IMR-90 (cell line): ENCODE data around the gene KMT2E. TPM values are rescaled to one million over a fixed set of nuclear protein-coding genes. Genes with fewer than 3 reads are reported as not detected.

Experiments used
- ATAC-seq: fragments of 200-7000 bp; cut with Tn5 transposase; 2 replicates; pipeline ENCODE4 v1.9.1; 2020; ENCODE audit warnings: low read depth, mild to moderate bottlenecking, moderate library complexity
- BruUV-seq: library from RNA; stranded (reverse); fragments of 400-500 nt; replicated peaks from 2 replicates; lab custom pipeline; 2021; lab: Mats Ljungman, UMichigan
- CTCF ChIA-PET: fragments of 300-600 bp; formaldehyde crosslinking; extraction: SDS; loops from one replicate; lab custom pipeline; 2021; ENCODE audit warnings: antibody characterized with exemption; lab: Yijun Ruan, JAX
- POLR2A ChIA-PET: fragments of 300-600 bp; sonication (Branson Sonifier 250); formaldehyde crosslinking; loops from one replicate; lab custom pipeline; 2022; ENCODE audit warnings: antibody characterized with exemption; ENCODE audit not compliant: unreplicated experiment; lab: Charles Lee
- DNase-seq: peaks from one replicate; pipeline ENCODE4 v3.0.0; 2013
- H2AFZ ChIP-seq: replicated peaks from 2 replicates; pipeline ENCODE3; 2013; ENCODE audit warnings: low read length, mild to moderate bottlenecking; ENCODE audit not compliant: poor library complexity
- H2AK5ac ChIP-seq: 2 replicates; pipeline ENCODE4 v1.6.1; 2013; ENCODE audit warnings: low read depth, low read length, inconsistent platforms
- H2AK9ac ChIP-seq: replicated peaks from 2 replicates; pipeline ENCODE3; 2013; ENCODE audit warnings: mild to moderate bottlenecking, low read depth, low read length, moderate library complexity; ENCODE audit not compliant: poor library complexity
- H2BK120ac ChIP-seq: 2 replicates; pipeline ENCODE4 v1.6.1; 2013; ENCODE audit warnings: low read depth, low read length, inconsistent platforms
- H2BK15ac ChIP-seq: 3 replicates; pipeline ENCODE4 v1.6.1; 2013; ENCODE audit warnings: low read depth, low read length, inconsistent platforms
- H2BK20ac ChIP-seq: 2 replicates; pipeline ENCODE4 v1.6.1; 2013; ENCODE audit warnings: low read depth, mild to moderate bottlenecking, inconsistent platforms, low read length, moderate library complexity
- H2BK5ac ChIP-seq: 2 replicates; pipeline ENCODE4 v1.6.1; 2013; ENCODE audit warnings: mild to moderate bottlenecking, low read depth, low read length, inconsistent platforms; ENCODE audit not compliant: poor library complexity, severe bottlenecking
- H3K14ac ChIP-seq: replicated peaks from 2 replicates; pipeline ENCODE4 v1.6.1; 2013; ENCODE audit warnings: low read depth, low read length, inconsistent platforms
- H3K18ac ChIP-seq: 2 replicates; pipeline ENCODE4 v1.6.1; 2013; ENCODE audit warnings: low read depth, low read length, control low read depth
- H3K23ac ChIP-seq: 2 replicates; pipeline ENCODE4 v1.6.1; 2013; ENCODE audit warnings: low read depth, low read length, inconsistent platforms
- H3K27ac ChIP-seq: 2 replicates; pipeline ENCODE4 v1.5.1; 2013; ENCODE audit warnings: mild to moderate bottlenecking, control low read depth, low read length; ENCODE audit not compliant: insufficient read depth
- H3K27me3 ChIP-seq: 2 replicates; pipeline ENCODE4 v1.6.1; 2013; ENCODE audit warnings: low read length; ENCODE audit not compliant: control insufficient read depth, insufficient read depth
- H3K36me3 ChIP-seq: 2 replicates; pipeline ENCODE4 v1.6.1; 2013; ENCODE audit warnings: low read length, mixed read lengths; ENCODE audit not compliant: control insufficient read depth, insufficient read depth
- H3K4ac ChIP-seq: 2 replicates; pipeline ENCODE4 v1.6.1; 2013; ENCODE audit warnings: low read depth, low read length, inconsistent platforms
- H3K4me1 ChIP-seq: 2 replicates; pipeline ENCODE4 v1.6.1; 2013; ENCODE audit warnings: low read length, mixed read lengths; ENCODE audit not compliant: control insufficient read depth, insufficient read depth
- H3K4me2 ChIP-seq: 2 replicates; pipeline ENCODE4 v1.6.1; 2013; ENCODE audit warnings: low read depth, mild to moderate bottlenecking, control low read depth, low read length, moderate library complexity
- H3K4me3 ChIP-seq: 2 replicates; pipeline ENCODE4 v1.5.1; 2013; ENCODE audit warnings: low read depth, mild to moderate bottlenecking, control low read depth, low read length, moderate library complexity; ENCODE audit not compliant: insufficient read depth
- H3K56ac ChIP-seq: 2 replicates; pipeline ENCODE4 v1.6.1; 2013; ENCODE audit warnings: low read length, inconsistent platforms; ENCODE audit not compliant: insufficient read depth; ENCODE audit errors: extremely low read depth
- H3K79me1 ChIP-seq, 2 experiments: 2 replicates each; pipeline ENCODE4 v1.6.1; 2013; ENCODE audit warnings: low read length in 2 of 2, inconsistent platforms in 1 of 2, low read depth in 1 of 2
- H3K9ac ChIP-seq: 2 replicates; pipeline ENCODE4 v1.6.1; 2013; ENCODE audit warnings: low read depth, low read length, control low read depth
- H3K9me1 ChIP-seq: 2 replicates; pipeline ENCODE4 v1.6.1; 2013; ENCODE audit warnings: low read length, inconsistent platforms; ENCODE audit not compliant: insufficient read depth
- H3K9me3 ChIP-seq: 2 replicates; pipeline ENCODE4 v1.6.1; 2013; ENCODE audit warnings: low read length; ENCODE audit not compliant: control insufficient read depth, insufficient read depth
- H4K20me1 ChIP-seq: 2 replicates; pipeline ENCODE4 v1.6.1; 2013; ENCODE audit warnings: low read length, inconsistent platforms; ENCODE audit not compliant: insufficient read depth
- H4K5ac ChIP-seq: 2 replicates; pipeline ENCODE4 v1.6.1; 2013; ENCODE audit warnings: mild to moderate bottlenecking, low read depth, low read length, control low read depth
- H4K8ac ChIP-seq, 2 experiments: 2 replicates each; pipeline ENCODE4 v1.6.1; 2013; ENCODE audit warnings: low read depth in 2 of 2, low read length in 2 of 2, control low read depth in 1 of 2, inconsistent platforms in 1 of 2
- H4K91ac ChIP-seq: 2 replicates; pipeline ENCODE4 v1.6.1; 2013; ENCODE audit warnings: low read depth, low read length, inconsistent platforms; ENCODE audit not compliant: insufficient read depth
- BHLHE40 ChIP-seq: fragments of 150-350 bp; IDR thresholded peaks from 2 replicates; pipeline ENCODE4 v1.6.1; 2016; ENCODE audit warnings: mild to moderate bottlenecking, low read depth, low read length
- CEBPB ChIP-seq: IDR thresholded peaks from 2 replicates; pipeline ENCODE4 v1.6.1; 2012; ENCODE audit warnings: low read depth, low read length, improper control_type of control experiment
- ELK1 ChIP-seq: fragments of 150-350 bp; IDR thresholded peaks from 2 replicates; pipeline ENCODE4 v1.6.1; 2016; ENCODE audit warnings: low read depth, mild to moderate bottlenecking, low read length, moderate library complexity, borderline replicate concordance
- MAFK ChIP-seq: IDR thresholded peaks from 2 replicates; pipeline ENCODE4 v1.6.1; 2012; ENCODE audit warnings: low read depth, low read length, improper control_type of control experiment
- MAZ ChIP-seq: IDR thresholded peaks from 2 replicates; pipeline ENCODE4 v1.6.1; 2012; ENCODE audit warnings: low read depth, mild to moderate bottlenecking, low read length, improper control_type of control experiment, moderate library complexity, borderline replicate concordance
- MXI1 ChIP-seq: IDR thresholded peaks from 2 replicates; pipeline ENCODE4 v1.6.1; 2012; ENCODE audit warnings: low read depth, mild to moderate bottlenecking, low read length, moderate library complexity, borderline replicate concordance
- NFE2L2 ChIP-seq: fragments of 150-350 bp; IDR thresholded peaks from 2 replicates; pipeline ENCODE4 v1.6.1; 2016; ENCODE audit warnings: low read depth, mild to moderate bottlenecking, low read length
- POLR2A ChIP-seq: IDR thresholded peaks from 2 replicates; pipeline ENCODE4 v1.6.1; 2012; ENCODE audit warnings: mild to moderate bottlenecking, low read depth, low read length
- RAD21 ChIP-seq: IDR thresholded peaks from 2 replicates; pipeline ENCODE4 v1.6.1; 2012; ENCODE audit warnings: low read length, improper control_type of control experiment
- RCOR1 ChIP-seq: IDR thresholded peaks from 2 replicates; pipeline ENCODE4 v1.6.1; 2012; ENCODE audit warnings: mild to moderate bottlenecking, low read length, improper control_type of control experiment; ENCODE audit not compliant: insufficient replicate concordance
- RFX5 ChIP-seq: IDR thresholded peaks from 2 replicates; pipeline ENCODE4 v1.8.0; 2012; ENCODE audit warnings: low read depth, mild to moderate bottlenecking, low read length, moderate library complexity
- SMC3 ChIP-seq: fragments of 150-350 bp; IDR thresholded peaks from 2 replicates; pipeline ENCODE4 v1.6.1; 2016; ENCODE audit warnings: low read depth, mild to moderate bottlenecking, antibody characterized with exemption, low read length, moderate library complexity
- USF2 ChIP-seq: fragments of 150-350 bp; IDR thresholded peaks from 2 replicates; pipeline ENCODE4 v1.6.1; 2017; ENCODE audit warnings: mild to moderate bottlenecking, antibody characterized with exemption, low read length, low read depth
- WGBS, 2 experiments: methylation state at CpG; one replicate each; pipeline versions ENCODE4 v1.1.5 to v1.1.7; 2013; ENCODE audit warnings: missing lambda C conversion rate in 2 of 2; ENCODE audit not compliant: insufficient read length in 1 of 2; ENCODE audit errors: extremely low coverage in 2 of 2; 5-methylcytosine and 5-hydroxymethylcytosine counted together
- dilution Hi-C: fragments of 300-500 bp; cut with HindIII; formaldehyde crosslinking; loops from one replicate; pipeline ENCODE4 v1.14.3; 2018; ENCODE audit warnings: low sequenced_read_pairs; ENCODE audit not compliant: unreplicated experiment
- in situ Hi-C: fragments of 300-500 bp; cut with MboI; formaldehyde crosslinking; loops from 3 replicates; pipeline ENCODE4 v1.14.3; 2019; ENCODE audit warnings: low sequenced_read_pairs, inconsistent platforms, mixed read lengths
- intact Hi-C: fragments of 100-400 bp; cut with micrococcal nuclease; formaldehyde crosslinking; loops from 2 replicates; pipeline ENCODE4 v1.10.0; 2022
- polyA plus RNA-seq, 3 experiments: library from polyadenylated mRNA; depleted of rRNA; stranded (reverse); fragments of >200 nt; gene quantifications; 2 replicates each; pipeline ENCODE4 v1.2.3, GENCODE V29; 2012; ENCODE audit warnings: low replicate concordance in 1 of 3
- total RNA-seq: library from RNA; depleted of rRNA; stranded (reverse); fragments of >200 nt; gene quantifications from 2 replicates; pipeline ENCODE4 v1.2.3, GENCODE V29; 2012

Gene KMT2E
- total and polyA plus RNA-seq, 2 of the 4 experiments (the other 2 are of a cell fraction), result 16.8 to 79.2 TPM

- Histone ChIP-seq H3K9me1 (no peaks in the 10 kb centered on the region; the same call in 1 of the 2 replicates), H2BK20ac (no peak overlapping the region), H3K79me1 (peaks cover 13 to 15% of the 10 kb centered on the region in 2 experiments; a peak in 3 of 4 replicates), H3K36me3 (peaks cover 5% of the 10 kb centered on the region), H3K27ac (no peak overlapping the region), H3K23ac (no peak overlapping the region), H3K4me2 (no peak overlapping the region), H4K20me1 (no peaks in the 10 kb centered on the region), H3K9me3 (no peaks in the 10 kb centered on the region), H3K14ac (no peak overlapping the region), H3K4ac (no peak overlapping the region), H4K8ac (no peak overlapping the region), H3K27me3 (no peaks in the 10 kb centered on the region), H3K18ac (no peak overlapping the region), H2AFZ (no peak overlapping the region), H2AK5ac (no peak overlapping the region), H3K4me3 (no peak overlapping the region), H2AK9ac (no peak overlapping the region), H3K4me1 (peaks cover 3% of the 10 kb centered on the region), H2BK120ac (no peak overlapping the region), H2BK5ac (no peak overlapping the region), H3K56ac (no peak overlapping the region), H2BK15ac (no peak overlapping the region), H4K5ac (no peak overlapping the region), H3K9ac (no peak overlapping the region), H4K91ac (no peak overlapping the region)
- TF ChIP-seq MAZ, result no peak
- TF ChIP-seq CEBPB, result no peak
- TF ChIP-seq NFE2L2, result no peak
- TF ChIP-seq MXI1, result no peak
- no peak for TF ChIP-seq RAD21
- TF ChIP-seq USF2, result no peak
- no peak for TF ChIP-seq MAFK
- no peak for TF ChIP-seq RCOR1
- TF ChIP-seq BHLHE40, result no peak
- TF ChIP-seq POLR2A, result no peak
- TF ChIP-seq ELK1, result no peak
- TF ChIP-seq SMC3, result no peak
- no peak for TF ChIP-seq RFX5
- dilution Hi-C loops (no loop called here), in situ Hi-C loops (no loop called here), intact Hi-C loops (no loop called here)
- POLR2A ChIA-PET, result no interaction called here
- DNase-seq (no peak), ATAC-seq (no peak)
- CTCF ChIA-PET, result interaction anchor here (0.6 kb wide), 1 partner anchor 439 kb away, joined by 8 read pairs; no protein-coding TSS in a partner anchor
- WGBS, 2 experiments, result no CpG with 5 or more reads among the region's 6 CpGs
- BruUV-seq, result no TSS peak
These were observed 139.5 kb downstream of the KMT2E start for GRCh38 chr7:105153531-105153930.
